ENCODE data around the gene KCNH1. TPM values are rescaled to one million over a fixed set of nuclear protein-coding genes. Genes with fewer than 3 reads are reported as not detected.

The KCNH1 gene
- total and polyA plus RNA-seq, 9 of the 15 experiments (the other 6 are each of a cell fraction or from before 2014, with no cell fraction given), result not detected

GRCh38 chr1:210695026-210695425 lies 438.9 kb downstream of the KCNH1 start:
- Histone ChIP-seq H3K9me1 (ENCODE audit: control insufficient read depth, insufficient read depth, low read length) (no peaks in the 10 kb centered on the region), H3K27me3 (ENCODE audit: control insufficient read depth in 2 of 2, insufficient read depth in 2 of 2, low read length in 2 of 2) (no peaks in the 10 kb centered on the region), H3K27ac (ENCODE audit: extremely low read depth, low read depth, low read length) (no peak overlapping the region), H3K79me2 (ENCODE audit: control insufficient read depth, insufficient read depth, low read length) (no peaks in the 10 kb centered on the region), H2AFZ (ENCODE audit: low read depth, low read length) (no peak overlapping the region), H3K9ac (ENCODE audit: insufficient read depth in 1 of 2, low read depth in 2 of 2, low read length in 2 of 2) (no peak overlapping the region), H3K4me2 (ENCODE audit: insufficient read depth, low read length) (no peak overlapping the region), H3K9me3 (replicated peaks; ENCODE audit: control insufficient read depth, insufficient read depth, low read depth, low read length) (no peaks in the 10 kb centered on the region), H3K4me3 (no peak overlapping the region), H3K4me1 (replicated peaks in 1 of 2; ENCODE audit: control insufficient read depth in 2 of 2, insufficient read depth in 2 of 2, low read length in 2 of 2) (no peaks in the 10 kb centered on the region), H3K36me3 (ENCODE audit: control insufficient read depth, insufficient read depth, low read length) (no peaks in the 10 kb centered on the region), H4K20me1 (replicated peaks; ENCODE audit: control insufficient read depth, insufficient read depth, low read length) (0 out of 2 replicates have a peak, but pooled peaks cover 9% of the 10 kb centered on the region)
- ChIA-PET CTCF (ENCODE audit: low intra/inter-chr PET ratio) (no interaction called here), POLR2A (no interaction called here)
- no peak for ATAC-seq
- in situ Hi-C loops (cut with MboI) (no loop called here), intact Hi-C loops (cut with micrococcal nuclease) (no loop called here)
- TF ChIP-seq PHF21A (IDR thresholded peaks at IDR 0.05; ENCODE audit: borderline replicate concordance, low read depth) (no peak), ZNF584 (CRISPR knock-in tag; IDR thresholded peaks at IDR 0.05; ENCODE audit: low read depth) (no peak), CHAMP1 (IDR thresholded peaks at IDR 0.05) (no peak), KLF1 (tag; IDR thresholded peaks at IDR 0.05) (no peak), ZSCAN29 (IDR thresholded peaks at IDR 0.05) (no peak), ZNF282 (CRISPR knock-in tag; IDR thresholded peaks at IDR 0.05) (no peak), RAD21 (CRISPR knock-in tag; conservative IDR thresholded peaks at IDR 0.05 in 1 of 2, IDR thresholded peaks at IDR 0.05 in 1 of 2) (no peak), FOS (IDR thresholded peaks at IDR 0.05; ENCODE audit: extremely low read depth, insufficient read length) (no peak), SMAD1 (IDR thresholded peaks at IDR 0.05; ENCODE audit: low read depth, low read length, partially characterized antibody) (no peak)
- WGBS (ENCODE audit: insufficient coverage, low coverage, missing lambda C conversion rate), result 0% methylated on average over 1 of the region's 1 CpG
- no TSS peak for BruUV-seq (replicated peaks)
- FAIRE-seq, result no peak
- DNase-seq (ENCODE audit: extremely low read depth in 1 of 4, low spot score in 3 of 4), result no peak
